ENCODE data around the gene MAGEA8.

DNA sequence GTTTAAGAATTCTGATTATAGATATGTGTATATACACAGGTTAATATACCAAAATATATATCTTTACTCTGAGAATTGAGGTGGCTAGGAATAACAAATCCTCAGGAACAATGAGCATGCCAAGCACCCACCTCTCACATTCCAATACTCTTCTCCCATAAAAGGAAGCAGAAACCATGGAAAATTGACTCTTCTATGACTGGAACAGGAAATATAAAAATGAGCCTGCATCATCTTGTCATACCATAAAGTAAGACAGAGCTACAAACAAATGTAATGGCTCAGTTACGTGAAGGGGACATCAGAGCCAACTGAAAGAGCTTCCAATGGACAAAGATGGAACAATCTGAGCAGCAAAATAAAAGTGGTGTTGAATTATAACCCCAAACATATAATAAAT is 3.8 kb upstream of the MAGEA8 start:
- TF ChIP-seq, protein P1, sequence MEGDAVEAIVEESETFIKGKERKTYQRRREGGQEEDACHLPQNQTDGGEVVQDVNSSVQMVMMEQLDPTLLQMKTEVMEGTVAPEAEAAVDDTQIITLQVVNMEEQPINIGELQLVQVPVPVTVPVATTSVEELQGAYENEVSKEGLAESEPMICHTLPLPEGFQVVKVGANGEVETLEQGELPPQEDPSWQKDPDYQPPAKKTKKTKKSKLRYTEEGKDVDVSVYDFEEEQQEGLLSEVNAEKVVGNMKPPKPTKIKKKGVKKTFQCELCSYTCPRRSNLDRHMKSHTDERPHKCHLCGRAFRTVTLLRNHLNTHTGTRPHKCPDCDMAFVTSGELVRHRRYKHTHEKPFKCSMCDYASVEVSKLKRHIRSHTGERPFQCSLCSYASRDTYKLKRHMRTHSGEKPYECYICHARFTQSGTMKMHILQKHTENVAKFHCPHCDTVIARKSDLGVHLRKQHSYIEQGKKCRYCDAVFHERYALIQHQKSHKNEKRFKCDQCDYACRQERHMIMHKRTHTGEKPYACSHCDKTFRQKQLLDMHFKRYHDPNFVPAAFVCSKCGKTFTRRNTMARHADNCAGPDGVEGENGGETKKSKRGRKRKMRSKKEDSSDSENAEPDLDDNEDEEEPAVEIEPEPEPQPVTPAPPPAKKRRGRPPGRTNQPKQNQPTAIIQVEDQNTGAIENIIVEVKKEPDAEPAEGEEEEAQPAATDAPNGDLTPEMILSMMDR (IDR thresholded peaks at IDR 0.05; ENCODE audit: low read length): no peak
- TF ChIP-seq EZH2 (IDR thresholded peaks at IDR 0.05; ENCODE audit: borderline replicate concordance, low read length): no peak

Measured in OCI-LY1 (cell line).